ENCODE data around the gene RADIL.
"Not testable (repeated sequence)": the region's sequence is repeated elsewhere in the genome, so short reads cannot be mapped to it uniquely, and the experiment has no call there.

The RADIL gene

DNA sequence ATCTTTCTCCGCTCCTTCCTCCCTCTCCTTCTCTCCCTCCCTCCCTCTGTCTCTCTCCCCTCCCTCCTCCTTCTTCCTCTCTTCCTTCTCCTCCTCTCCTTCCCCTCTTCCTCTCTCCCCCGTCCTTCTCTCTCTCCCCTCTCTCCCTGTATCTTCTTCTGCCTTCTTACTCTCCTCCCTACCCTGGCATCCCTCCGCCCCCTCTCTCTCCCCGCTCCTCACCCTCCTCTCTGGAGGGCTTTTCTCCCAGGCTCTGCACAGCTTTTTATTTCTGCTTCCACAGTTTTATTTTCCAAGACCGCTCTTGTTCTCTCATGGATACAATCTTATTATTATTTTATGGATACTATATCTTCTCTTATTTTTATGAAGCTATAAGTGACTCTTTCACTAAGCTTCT lies 75.5 kb downstream of the RADIL start:
- no peak for FAIRE-seq

DNA sequence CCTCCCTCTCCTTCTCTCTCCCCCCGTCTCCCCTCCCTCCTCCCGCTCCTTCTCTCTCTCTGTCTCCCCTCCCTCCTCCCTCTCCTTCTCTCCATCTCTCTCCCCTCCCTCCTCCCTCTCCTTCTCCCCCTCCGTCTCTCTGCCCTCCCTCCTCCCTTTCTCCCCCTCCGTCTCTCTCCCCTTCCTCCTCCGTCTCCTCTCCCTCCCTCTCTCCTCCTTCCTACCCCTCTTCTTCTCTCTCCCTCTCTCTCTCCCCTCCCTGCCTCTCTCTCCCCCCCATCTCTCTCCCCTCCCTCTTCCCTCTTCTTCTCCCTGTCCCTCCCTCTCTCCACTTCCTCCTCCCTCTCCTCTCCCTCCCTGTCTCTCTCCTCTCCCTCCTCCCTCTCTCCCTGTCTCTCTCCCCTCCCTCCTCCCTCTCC lies 75.9 kb downstream of the RADIL start:
- no peak for FAIRE-seq

DNA sequence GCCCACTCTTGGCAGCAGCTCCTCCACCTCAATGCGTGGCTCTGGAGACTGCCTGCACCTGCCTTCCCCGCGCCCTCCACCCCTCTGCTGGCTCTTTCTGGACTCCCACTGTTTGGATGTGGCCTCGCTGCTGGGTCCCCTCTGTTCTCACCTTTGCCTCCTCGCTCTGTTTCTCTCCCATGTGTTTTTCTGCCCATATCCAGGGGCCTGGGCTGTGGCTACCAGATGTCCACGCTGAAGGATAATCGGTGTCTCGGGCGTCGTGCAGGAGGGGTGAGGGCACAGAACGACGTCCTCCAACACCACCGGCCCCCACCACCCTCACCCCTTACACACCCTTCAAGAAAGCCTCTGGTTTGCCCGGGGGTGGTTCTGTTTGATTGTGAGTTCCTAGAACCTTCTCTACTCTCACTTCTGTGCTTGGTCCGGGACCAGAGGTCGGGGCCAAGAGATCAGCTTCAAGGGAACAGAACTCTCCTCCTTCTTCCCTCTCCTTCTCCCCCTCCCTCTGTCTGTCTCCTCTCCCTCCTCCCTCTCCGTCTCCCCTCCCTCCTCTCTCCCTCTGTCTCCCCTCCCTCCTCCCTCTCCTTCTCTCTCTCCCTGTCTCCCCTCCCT lies 76.4 kb downstream of the RADIL start:
- no peak for FAIRE-seq

DNA sequence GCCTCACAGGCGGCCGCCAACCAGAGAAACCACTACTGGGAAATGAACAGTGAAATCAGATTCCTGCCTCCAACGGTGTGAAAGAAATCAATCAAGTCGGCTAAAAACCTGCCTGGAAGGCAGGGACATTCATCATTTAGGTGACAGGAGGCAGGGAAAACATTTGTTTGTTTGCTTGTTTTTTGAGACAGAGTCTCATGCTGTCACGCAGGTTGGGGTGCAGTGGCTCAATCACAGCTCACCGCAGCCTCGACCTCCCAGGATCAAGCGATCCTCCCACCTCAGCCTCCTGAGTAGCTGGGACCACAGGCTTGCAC lies 77.6 kb downstream of the RADIL start:
- no peak for FAIRE-seq

DNA sequence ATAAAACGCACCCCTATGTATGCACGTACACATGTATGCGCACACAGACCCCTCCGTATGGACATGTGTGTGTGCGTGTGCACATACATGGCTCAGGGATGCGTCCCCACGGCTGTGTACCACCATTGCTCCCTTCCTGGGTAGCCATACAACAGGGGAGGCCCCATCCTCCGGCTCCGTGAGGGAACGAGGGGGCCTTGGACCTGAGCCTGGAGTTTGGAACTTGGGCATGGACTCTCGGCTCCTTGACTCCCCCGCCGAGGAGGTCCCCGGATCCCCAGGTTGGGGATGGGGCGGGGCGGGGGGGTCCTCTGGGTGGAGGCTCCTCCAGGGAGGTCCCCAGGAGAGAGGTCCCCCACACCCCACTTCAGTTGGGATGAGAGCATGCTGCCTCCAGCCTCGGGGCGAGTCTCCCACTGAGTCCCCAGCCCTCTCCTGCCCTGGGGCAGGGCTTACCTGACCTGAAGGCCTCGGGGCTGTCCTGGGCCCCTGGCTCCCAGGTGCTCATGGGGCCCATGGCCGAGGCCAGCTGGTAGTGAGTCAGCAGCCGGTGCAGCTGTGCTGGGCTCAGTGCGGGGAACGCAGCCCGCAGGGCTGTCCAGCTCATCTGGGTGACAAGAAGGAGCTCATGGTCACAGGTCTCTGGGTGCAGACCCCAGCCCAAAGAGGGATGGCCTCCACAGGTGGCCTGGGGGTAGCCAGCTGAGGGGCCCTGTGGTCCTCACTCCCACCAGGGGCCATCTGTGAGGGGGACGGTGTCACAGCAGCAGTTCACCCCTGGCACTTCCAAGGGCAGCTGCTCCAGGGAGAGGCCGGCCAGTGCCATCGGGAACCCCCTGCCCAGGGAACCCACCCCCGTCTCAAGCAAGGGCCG lies 78.2 kb downstream of the RADIL start:
- no peak for FAIRE-seq

DNA sequence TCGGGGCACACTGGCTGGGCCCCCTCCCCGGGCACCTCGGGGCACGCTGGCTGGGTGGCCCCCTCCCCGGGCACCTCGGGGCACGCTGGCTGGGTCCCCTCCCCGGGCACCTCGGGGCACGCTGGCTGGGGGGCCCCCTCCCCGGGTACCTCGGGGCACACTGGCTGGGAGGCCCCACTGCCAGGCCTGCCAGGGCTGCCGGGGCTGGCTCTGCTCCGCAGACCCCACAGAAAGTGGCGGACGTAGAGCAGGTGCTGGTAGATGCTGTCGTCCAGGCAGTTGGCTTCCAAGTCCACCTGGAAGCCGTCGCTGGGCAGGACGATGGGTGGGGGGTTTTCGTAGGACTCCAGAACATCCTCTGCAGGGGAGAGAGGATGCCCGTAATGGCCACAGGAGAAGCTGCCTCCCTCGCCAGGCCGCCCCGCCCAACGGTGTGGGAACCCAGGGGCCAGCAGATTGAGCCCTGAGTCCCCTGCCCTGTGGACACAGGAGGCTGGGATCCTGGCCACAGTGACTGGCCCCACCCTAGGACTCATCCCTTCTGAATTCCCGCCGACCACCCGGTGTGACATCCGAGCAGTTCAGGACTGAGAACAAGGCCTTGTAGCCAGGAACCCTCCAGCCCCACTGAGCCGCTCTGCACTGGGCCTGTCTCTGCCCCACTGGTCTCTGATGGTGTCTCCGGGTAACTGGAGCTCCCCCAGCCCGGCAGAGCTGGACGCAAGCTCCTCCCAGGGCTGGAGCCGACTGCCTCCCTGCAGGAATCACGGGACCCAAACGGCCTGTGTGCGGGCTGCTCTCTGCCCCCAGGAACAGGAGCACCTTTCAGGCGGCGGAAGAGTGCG lies 79.9 kb downstream of the RADIL start:
- FAIRE-seq = no peak

DNA sequence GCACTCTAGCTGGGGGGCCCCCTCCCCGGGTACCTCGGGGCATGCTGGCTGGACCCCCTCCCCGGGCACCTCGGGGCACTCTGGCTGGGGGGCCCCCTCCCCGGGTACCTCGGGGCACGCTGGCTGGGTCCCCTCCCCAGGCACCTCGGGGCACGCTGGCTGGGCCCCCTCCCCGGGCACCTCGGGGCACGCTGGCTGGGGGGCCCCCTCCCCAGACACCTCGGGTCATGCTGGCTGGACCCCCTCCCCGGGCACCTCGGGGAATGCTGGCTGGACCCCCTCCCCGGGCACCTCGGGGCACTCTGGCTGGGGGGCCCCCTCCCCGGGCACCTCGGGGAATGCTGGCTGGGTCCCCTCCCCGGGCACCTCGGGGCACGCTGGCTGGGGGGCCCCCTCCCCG lies 80.9 kb downstream of the RADIL start:
- not testable (repeated sequence) for FAIRE-seq

DNA sequence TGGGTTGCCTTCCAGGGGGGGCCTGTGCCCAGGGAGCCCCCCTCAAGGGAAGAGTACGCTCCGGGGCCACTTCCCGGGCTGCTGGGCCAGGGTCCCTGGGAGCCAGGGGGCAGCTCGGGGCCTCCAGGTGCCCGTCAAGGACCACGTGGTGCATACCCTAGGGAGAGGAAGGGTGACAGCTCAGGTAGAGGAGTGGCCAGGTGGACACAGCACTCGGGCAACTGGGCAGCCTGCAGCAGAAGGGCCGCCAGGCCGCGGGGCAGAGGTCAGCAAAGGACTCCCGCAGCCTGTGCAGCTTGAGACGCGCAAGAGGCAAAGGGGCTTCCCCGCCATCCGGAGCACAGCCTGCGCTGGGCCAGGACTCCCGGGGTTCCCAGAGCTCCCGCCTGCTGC lies 81.7 kb downstream of the RADIL start:
- no peak for FAIRE-seq

DNA sequence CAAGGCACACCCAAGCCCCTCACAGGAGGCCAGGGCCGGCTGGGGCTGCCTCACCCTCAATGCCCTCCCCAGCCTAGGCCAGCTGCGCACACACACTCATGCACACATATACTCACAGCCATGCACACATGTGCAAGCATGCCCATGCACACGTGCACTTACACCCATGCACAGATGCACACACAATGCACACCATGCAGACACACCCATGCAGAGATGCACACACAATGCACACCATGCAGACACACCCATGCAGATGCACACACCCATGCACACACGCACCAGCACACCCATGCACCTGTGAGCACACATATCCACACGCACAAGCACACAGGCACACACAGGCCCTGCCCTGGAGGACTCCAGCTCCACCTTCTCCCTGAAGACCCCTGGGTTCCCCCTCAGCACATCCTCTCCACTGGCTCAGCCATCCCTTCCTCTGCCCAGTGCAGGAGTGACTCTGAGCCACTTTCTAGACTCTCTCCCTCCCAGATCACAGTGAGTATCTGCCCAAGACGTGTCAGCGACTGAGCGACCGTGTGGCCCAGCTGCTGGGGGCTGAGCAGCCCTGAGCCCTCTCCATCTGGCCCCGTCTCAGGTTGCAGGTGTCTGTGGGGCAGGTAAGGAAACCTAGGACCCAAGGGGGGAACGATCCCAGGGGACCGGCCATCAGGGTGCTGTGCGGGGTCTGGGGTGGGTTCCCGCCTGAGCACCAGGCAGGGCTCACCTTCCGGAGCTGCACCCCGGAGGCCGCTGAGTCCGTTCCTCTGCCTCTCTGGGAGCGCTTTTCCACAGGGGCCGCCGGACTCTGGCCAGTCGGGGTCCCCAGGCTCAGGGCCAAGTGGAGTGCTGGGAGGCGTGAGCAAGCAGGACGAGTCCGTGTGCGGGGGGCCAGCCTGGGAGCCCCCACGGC lies 82.3 kb downstream of the RADIL start:
- no peak for FAIRE-seq

DNA sequence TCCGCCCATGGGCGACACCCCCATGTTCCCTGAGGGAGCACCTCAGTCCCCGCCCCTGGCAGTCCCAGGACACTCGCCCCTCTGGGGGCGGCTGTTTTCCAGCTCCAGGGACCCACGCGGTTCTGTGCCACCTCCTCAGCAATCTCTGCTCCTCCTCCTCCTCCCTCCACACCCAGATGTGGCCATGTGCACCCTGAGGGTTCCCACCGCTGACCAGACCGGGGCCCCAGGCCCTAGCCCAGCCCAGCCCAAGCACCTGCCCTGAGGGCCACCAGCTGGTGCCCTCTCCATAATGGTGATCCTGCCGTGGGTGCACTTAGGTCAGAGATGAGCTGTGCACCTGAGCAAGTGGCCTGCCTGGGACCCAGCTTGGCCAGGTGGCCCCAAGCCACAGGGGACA lies 83.0 kb downstream of the RADIL start:
- no peak for FAIRE-seq

DNA sequence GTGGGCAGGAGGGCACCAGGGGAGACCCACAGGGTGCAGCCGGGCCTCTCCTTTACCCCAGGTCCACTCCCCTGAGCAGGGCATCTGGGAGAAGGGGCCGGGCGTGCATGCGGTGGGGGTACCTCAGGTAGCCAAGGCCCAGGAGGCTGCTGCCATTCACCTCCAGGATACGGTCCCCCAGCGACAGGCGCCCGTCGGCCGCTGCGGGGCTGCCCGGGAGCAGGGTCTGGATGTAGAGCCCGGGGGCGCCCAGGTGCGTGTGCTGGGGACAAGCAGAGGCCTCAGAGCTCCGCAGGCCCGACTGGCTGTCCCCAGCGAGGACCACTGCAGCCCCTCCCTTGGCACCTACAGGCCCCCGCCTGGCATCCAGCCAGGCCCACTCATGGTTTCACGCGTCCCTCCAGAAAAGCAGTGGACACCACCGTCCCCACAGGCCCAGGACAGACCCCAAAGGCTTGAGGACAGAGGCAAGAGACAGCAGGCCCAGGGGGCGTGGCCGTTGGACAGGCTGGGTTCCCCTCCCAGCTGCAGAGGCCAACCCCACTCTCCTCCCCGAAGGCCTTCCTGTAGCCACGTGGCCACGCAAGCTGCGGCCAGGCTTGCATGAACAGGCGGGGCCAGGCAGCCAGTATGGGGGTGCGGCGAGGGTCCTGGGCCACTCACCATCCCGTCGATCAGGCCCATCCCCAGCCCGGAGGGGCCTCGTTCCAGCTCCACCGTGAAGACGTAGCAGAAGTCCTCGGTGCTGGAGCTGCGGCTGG lies 83.8 kb downstream of the RADIL start:
- no peak for FAIRE-seq

DNA sequence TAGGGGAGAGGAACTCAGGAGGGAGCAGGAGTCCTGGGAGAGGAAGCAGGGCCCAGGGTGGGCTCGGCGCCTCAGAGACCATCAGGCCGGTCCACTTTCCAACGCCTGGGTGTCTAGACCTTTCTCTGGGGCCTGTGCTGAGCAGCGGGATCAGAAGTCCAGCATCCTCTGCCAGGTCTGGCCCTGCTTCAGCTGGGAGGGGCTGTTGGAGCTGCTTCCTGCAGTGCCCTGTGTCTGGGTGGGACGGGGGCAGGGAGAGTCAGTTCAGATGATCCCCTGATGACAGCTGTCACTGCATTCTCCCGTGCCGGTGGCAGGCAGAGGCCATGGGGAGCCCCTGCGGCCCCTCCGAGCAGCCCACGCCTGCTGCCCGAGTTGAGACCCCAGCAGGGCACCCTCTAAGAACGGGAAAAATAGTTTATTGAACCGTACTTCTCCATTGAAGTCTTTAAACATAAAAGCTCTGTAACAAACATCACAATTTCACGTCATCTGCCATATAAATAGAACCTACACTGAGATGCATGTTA lies 84.7 kb downstream of the RADIL start:
- FAIRE-seq = no peak

DNA sequence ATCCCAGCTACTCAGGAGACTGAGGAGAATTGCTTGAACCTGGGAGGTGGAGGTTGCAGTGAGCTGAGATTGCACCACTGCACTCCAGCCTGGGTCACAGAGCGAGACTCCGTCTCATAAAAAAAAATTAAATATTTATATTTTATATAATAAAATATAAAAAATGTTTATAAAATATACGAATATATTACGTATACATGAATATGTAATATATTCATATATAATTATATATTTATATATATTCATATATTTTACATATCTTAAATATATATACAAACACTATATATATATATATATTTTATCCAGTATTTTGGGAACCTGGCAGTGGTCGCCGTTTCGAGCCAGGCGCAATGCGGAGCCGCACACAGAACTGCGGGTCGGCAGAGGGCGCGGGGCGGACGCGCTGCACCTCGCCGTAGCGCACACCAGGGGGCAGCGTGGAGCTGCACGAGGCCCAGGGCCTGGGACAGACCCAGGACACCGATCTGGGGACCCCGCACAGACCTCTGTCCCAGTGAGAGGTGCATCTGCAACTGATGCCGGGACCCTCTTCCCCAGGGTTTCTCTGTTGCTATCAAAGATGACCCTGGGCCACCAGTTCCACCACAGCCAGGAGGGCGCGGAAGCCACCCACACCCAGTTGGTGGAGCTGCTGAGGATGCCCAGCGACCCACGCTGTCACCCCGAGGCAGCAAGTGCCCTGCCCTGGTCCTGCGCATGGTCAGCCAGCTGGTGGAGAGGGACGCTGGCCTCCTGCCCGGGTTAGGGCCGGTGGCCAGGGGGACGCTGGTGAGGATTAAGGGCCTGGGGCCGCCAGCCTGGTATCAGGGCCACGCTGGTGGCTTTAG lies 85.4 kb downstream of the RADIL start:
- FAIRE-seq = no peak

DNA sequence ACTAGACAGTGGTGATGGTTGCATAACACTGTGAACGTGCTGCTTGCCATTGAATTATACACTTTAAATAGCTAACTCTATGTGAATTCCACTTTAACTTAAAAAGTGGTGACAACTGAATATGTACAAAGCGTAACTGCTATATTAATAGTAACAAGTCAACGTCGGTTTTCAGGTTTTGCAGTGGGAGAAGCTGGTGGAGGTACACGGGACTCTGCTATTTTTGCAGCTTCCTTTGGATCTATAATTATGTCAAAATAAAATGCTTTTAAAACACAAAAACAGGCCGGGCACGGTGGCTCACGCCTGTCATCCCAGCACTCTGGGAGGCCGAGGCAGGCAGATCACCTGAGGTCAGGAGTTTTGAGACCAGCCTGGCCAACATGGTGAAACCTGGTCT lies 87.1 kb downstream of the RADIL start:
- no peak for FAIRE-seq

DNA sequence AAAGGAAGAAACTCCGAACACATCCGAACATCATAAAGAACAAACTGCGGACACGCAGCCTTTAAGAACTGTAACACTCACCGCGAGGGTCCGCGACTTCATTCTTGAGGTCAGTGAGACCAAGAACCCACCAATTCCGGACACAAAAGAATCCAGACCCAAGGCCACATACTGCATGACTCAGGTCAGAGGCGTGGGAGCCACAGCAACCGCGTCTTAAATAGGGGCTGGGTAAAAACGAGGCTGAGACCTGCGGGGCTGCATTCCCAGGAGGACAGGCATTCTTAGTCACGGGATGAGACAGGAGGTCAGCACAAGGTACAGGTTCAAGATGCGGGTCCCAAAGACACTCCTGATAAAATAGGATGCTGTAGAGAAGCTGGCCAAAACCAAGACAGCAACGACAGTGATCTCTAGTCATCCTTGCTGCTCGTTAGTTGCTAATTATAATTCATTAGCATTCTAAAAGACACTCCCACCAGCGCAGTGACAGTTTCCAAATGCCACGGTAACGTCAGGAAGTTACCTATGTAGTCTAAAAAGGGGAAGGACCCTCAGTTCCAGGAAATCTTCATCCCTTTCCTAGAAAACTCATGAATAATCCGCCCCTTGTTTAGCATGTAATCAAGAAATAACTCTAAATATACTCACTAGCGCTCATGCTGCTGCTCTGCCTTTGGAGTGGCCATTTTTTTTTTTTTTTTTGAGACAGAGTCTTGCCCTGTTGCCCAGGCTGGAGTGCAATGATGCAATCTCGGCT lies 88.7 kb downstream of the RADIL start:
- no peak for FAIRE-seq

DNA sequence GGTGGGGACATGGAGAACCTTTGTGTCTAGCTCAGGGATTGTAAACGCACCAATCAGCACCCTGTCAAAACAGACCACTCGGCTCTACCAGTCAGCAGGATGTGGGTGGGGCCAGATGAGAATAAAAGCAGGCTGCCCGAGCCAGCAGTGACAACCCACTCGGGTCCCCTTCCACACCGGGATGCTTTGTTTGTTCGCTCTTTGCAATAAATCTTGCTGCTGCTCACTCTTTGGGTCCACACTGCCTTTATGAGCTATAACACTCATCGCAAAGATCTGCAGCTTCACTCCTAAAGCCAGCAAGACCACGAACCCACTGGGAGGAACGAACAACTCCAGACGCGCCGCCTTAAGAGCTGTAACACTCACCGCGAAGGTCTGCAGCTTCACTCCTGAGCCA lies 89.3 kb downstream of the RADIL start:
- not testable (repeated sequence) for FAIRE-seq

DNA sequence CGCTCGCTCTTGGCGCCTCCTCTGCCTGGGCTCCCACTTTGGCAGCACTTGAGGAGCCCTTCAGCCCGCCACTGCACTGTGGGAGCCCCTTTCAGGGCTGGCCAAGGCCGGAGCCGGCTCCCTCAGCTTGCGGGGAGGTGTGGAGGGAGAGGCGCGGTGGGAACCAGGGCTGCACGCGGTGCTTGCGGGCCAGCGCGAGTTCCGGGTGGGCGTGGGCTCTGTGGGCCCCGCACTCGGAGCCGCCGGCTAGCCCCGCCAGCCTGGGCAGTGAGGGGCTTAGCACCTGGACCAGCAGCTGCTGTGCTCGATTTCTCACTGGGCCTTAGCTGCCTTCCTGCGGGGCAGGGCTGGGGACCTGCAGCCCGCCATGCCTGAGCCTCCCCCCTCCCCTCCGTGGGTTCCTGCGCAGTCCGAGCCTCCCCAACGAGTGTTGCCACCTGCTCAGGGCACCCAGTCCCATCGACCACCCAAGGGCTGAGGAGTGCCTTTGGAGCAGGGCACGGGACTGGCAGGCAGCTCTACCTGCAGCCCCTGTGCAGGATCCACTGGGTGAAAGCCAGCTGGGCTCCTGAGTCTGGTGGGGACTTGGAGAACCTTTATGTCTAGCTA lies 90.0 kb downstream of the RADIL start:
- not testable (repeated sequence) for FAIRE-seq

DNA sequence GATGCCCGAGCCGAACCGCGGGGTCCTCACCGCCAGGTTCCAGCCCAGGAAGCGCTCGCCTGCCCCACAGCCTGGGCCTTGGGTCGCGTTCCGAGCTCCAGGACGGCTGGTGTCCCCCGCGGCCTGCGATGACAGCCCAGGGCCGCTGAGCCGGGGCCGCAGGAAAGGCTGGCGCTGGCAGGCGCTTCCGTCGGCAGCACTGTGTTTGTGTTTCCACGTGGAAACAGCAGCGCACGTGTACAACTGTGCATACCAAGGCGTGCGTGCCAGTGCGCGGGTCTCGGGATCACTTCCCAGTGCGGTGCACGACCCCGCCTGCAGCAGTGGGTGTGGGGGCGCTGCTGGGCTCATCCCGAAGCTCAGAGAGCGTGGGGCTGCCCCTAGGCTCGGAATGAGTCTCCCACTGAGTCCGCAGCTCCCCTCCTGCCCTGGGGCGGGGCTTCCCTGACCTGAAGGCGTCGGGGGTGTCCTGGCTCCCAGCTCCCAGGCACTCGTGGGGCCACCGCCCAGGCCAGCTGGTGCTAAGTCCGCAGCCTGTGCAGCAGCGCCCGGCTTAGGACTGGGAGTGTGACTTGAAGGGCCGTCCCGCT lies 90.9 kb downstream of the RADIL start:
- no peak for FAIRE-seq
